Gastrocnemius medialis (tissue), 4 donors: ENCODE measurements around the gene TRPV6.
A peak's percentile ranks its signal among the peaks of the same experiment; 100 is the strongest.

ENCODE experiments used
- POLR2A ChIP-seq, 2 donors: fragments of 450-650 bp; IDR thresholded peaks; one replicate each; pipeline ENCODE4 v1.6.1; 2017; ENCODE audit warnings: antibody characterized with exemption in 2 of 2, mild to moderate bottlenecking in 2 of 2, moderate library complexity in 2 of 2
- TF ChIP-seq, protein P1 (sequence below), 5 experiments: fragments of 450-650 bp in 3 of 5; fragments of 200-600 bp in 2 of 5; sonication (generic) in 2 of 5; IDR thresholded peaks in 4 of 5; conservative IDR thresholded peaks in 1 of 5; 1 replicate in 4 of 5; 2 replicates in 1 of 5; pipeline ENCODE4 v1.5.1; 2016 to 2019; ENCODE audit warnings: antibody characterized with exemption in 5 of 5, mild to moderate bottlenecking in 3 of 5, moderate library complexity in 3 of 5

DNA sequence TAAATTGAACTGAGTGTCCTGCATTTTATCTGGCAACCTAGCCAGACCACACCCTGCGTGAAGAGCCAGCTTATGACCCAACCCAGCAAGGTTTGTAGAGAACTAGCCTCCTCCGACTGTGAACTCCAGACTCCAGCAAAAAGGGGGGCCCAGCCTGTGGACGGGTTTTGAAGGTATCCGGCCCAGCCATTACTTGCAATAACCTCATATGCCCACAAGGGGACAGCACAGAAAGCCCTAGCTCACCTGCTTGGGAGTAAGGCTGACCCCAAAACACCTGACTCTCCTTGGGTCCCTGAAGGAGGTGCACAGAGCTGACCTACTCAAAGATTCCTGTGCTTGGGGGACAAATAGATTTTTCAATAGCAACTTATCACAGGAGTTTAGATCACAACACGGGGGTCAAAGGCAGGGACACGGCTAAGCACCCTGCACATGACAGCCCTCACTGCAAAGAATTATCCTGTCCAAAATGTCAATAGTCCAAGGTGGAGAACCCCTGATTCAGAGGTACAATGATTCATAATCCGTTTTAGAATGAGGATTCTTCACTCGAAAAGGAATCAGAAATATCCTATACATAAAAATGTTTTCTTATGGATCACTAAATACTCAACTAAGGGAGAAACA lies 4.6 kb downstream of the TRPV6 start:
- TF ChIP-seq, protein P1, sequence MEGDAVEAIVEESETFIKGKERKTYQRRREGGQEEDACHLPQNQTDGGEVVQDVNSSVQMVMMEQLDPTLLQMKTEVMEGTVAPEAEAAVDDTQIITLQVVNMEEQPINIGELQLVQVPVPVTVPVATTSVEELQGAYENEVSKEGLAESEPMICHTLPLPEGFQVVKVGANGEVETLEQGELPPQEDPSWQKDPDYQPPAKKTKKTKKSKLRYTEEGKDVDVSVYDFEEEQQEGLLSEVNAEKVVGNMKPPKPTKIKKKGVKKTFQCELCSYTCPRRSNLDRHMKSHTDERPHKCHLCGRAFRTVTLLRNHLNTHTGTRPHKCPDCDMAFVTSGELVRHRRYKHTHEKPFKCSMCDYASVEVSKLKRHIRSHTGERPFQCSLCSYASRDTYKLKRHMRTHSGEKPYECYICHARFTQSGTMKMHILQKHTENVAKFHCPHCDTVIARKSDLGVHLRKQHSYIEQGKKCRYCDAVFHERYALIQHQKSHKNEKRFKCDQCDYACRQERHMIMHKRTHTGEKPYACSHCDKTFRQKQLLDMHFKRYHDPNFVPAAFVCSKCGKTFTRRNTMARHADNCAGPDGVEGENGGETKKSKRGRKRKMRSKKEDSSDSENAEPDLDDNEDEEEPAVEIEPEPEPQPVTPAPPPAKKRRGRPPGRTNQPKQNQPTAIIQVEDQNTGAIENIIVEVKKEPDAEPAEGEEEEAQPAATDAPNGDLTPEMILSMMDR (IDR thresholded peaks at IDR 0.05 in 4 of 5, conservative IDR thresholded peaks at IDR 0.05 in 1 of 5), result peak; percentile 13 to 50 (median 31)
- TF ChIP-seq POLR2A (IDR thresholded peaks at IDR 0.05), result no peak
